Mesendoderm (in vitro differentiated cells): ENCODE measurements around the gene TEAD3.

Source experiments
- DNase-seq: peaks from one replicate; pipeline ENCODE4 v3.0.0; 2013
- H2AK5ac ChIP-seq: 2 replicates; pipeline ENCODE4 v1.6.1; 2013; ENCODE audit warnings: low read length, inconsistent platforms
- H2BK120ac ChIP-seq: 2 replicates; pipeline ENCODE4 v1.6.1; 2013; ENCODE audit warnings: low read depth, mild to moderate bottlenecking, low read length, moderate library complexity, mixed read lengths
- H2BK15ac ChIP-seq: replicated peaks from 2 replicates; pipeline ENCODE4 v1.6.1; 2013; ENCODE audit warnings: low read depth, mild to moderate bottlenecking, moderate library complexity
- H2BK5ac ChIP-seq: 2 replicates; pipeline ENCODE4 v1.6.1; 2013; ENCODE audit warnings: low read length, inconsistent platforms
- H3K18ac ChIP-seq: 2 replicates; pipeline ENCODE4 v1.6.1; 2013; ENCODE audit warnings: mild to moderate bottlenecking, low read length, mixed read lengths
- H3K23ac ChIP-seq: one replicate; pipeline ENCODE4 v1.6.1; 2013; ENCODE audit warnings: low read length
- H3K27ac ChIP-seq: 2 replicates; pipeline ENCODE4 v1.5.1; 2013; ENCODE audit warnings: low read depth, mild to moderate bottlenecking, inconsistent platforms, low read length, moderate library complexity
- H3K27me3 ChIP-seq: 2 replicates; pipeline ENCODE4 v1.6.1; 2013; ENCODE audit warnings: low read length, control low read depth, mild to moderate bottlenecking, inconsistent platforms; ENCODE audit not compliant: insufficient read depth, poor library complexity
- H3K36me3 ChIP-seq: 2 replicates; pipeline ENCODE4 v1.6.1; 2013; ENCODE audit warnings: low read length, inconsistent platforms; ENCODE audit not compliant: control insufficient read depth, insufficient read depth
- H3K4ac ChIP-seq: one replicate; pipeline ENCODE4 v1.6.1; 2013; ENCODE audit warnings: low read depth, mild to moderate bottlenecking, low read length, moderate library complexity
- H3K4me1 ChIP-seq: 2 replicates; pipeline ENCODE4 v1.6.1; 2013; ENCODE audit warnings: low read depth, low read length, inconsistent platforms; ENCODE audit not compliant: control insufficient read depth
- H3K4me2 ChIP-seq: 2 replicates; pipeline ENCODE4 v1.6.1; 2013; ENCODE audit warnings: low read length
- H3K4me3 ChIP-seq: 2 replicates; pipeline ENCODE4 v1.5.1; 2013; ENCODE audit warnings: mild to moderate bottlenecking, low read length
- H3K56ac ChIP-seq: one replicate; pipeline ENCODE4 v1.6.1; 2013; ENCODE audit warnings: low read length
- H3K79me1 ChIP-seq: 2 replicates; pipeline ENCODE4 v1.6.1; 2013; ENCODE audit warnings: low read length, inconsistent platforms
- H3K79me2 ChIP-seq: 2 replicates; pipeline ENCODE4 v1.6.1; 2013; ENCODE audit warnings: mild to moderate bottlenecking, low read length; ENCODE audit not compliant: control insufficient read depth, insufficient read depth
- H3K9ac ChIP-seq: 2 replicates; pipeline ENCODE4 v1.6.1; 2013; ENCODE audit warnings: low read length, inconsistent platforms
- H4K5ac ChIP-seq: one replicate; pipeline ENCODE4 v1.6.1; 2013; ENCODE audit warnings: low read length
- H4K8ac ChIP-seq: one replicate; pipeline ENCODE4 v1.6.1; 2013; ENCODE audit warnings: low read depth, mild to moderate bottlenecking, control low read depth, low read length, moderate library complexity
- WGBS: extraction: QIAGEN DNeasy Blood & Tissue Kit; methylation state at CpG from one replicate; pipeline ENCODE4 v1.1.7; 2013; ENCODE audit warnings: low lambda C conversion rate, missing lambda C conversion rate; ENCODE audit not compliant: insufficient coverage; ENCODE audit errors: extremely low coverage; 5-methylcytosine and 5-hydroxymethylcytosine counted together

The TEAD3 gene

GRCh38 chr6:35522660-35523658, 26.1 kb upstream of the TEAD3 start:
- no peaks in the 10 kb centered on the region for H3K27me3 ChIP-seq
- H3K79me2 ChIP-seq, result no peaks in the 10 kb centered on the region
- no peak overlapping the region for H2BK5ac ChIP-seq
- H3K27ac ChIP-seq, result no peak overlapping the region
- H3K23ac ChIP-seq, result no peak overlapping the region
- H4K5ac ChIP-seq, result no peak overlapping the region
- no CpG with 5 or more reads among the region's 32 CpGs for WGBS
- peak overlapping the region; percentile 41 for H3K9ac ChIP-seq
- no peaks in the 10 kb centered on the region for H3K36me3 ChIP-seq
- H3K79me1 ChIP-seq, result no peaks in the 10 kb centered on the region
- no peak overlapping the region for H2BK15ac ChIP-seq
- H3K4ac ChIP-seq, result peak overlapping the region; percentile 72
- peak overlapping the region; percentile 32 for H3K4me2 ChIP-seq
- DNase-seq, result peak; percentile 76
- H3K4me3 ChIP-seq, result no peak overlapping the region
- H3K18ac ChIP-seq, result peak overlapping the region; percentile 29
- H2AK5ac ChIP-seq, result no peak overlapping the region
- no peak overlapping the region for H4K8ac ChIP-seq
- no peak overlapping the region for H2BK120ac ChIP-seq
- H3K56ac ChIP-seq, result peak overlapping the region; percentile 83
- no peaks in the 10 kb centered on the region for H3K4me1 ChIP-seq

- H3K9ac ChIP-seq, result no peak overlapping the region
- DNase-seq, result no peak
- no peaks in the 10 kb centered on the region for H3K36me3 ChIP-seq
- no peak overlapping the region for H4K8ac ChIP-seq
- H3K27ac ChIP-seq, result no peak overlapping the region
- peak overlapping the region; percentile 29 for H3K18ac ChIP-seq
- H2AK5ac ChIP-seq, result no peak overlapping the region
- no peaks in the 10 kb centered on the region for H3K4me1 ChIP-seq
- H3K79me2 ChIP-seq, result no peaks in the 10 kb centered on the region
- H3K4ac ChIP-seq, result peak overlapping the region; percentile 72
- H3K27me3 ChIP-seq, result no peaks in the 10 kb centered on the region
- no peak overlapping the region for H3K56ac ChIP-seq
- no peak overlapping the region for H2BK120ac ChIP-seq
- H3K4me3 ChIP-seq, result no peak overlapping the region
- H2BK5ac ChIP-seq, result no peak overlapping the region
- H3K4me2 ChIP-seq, result no peak overlapping the region
- H3K23ac ChIP-seq, result no peak overlapping the region
- WGBS, result no CpG with 5 or more reads among the region's 12 CpGs
- H4K5ac ChIP-seq, result no peak overlapping the region
- H3K79me1 ChIP-seq, result no peaks in the 10 kb centered on the region
- H2BK15ac ChIP-seq, result no peak overlapping the region
Observed at GRCh38 chr6:35522151-35522550, 25.3 kb upstream of the TEAD3 start.

GRCh38 chr6:35521235-35521634, 24.4 kb upstream of the TEAD3 start:
- Histone ChIP-seq H3K79me1 (no peaks in the 10 kb centered on the region), H4K5ac (no peak overlapping the region), H3K79me2 (no peaks in the 10 kb centered on the region), H3K18ac (no peak overlapping the region), H2BK5ac (no peak overlapping the region), H3K27me3 (no peaks in the 10 kb centered on the region), H3K27ac (no peak overlapping the region), H3K23ac (no peak overlapping the region), H3K4me1 (no peaks in the 10 kb centered on the region), H3K4me2 (no peak overlapping the region), H3K9ac (no peak overlapping the region), H3K56ac (no peak overlapping the region), H2AK5ac (no peak overlapping the region), H3K4ac (no peak overlapping the region), H2BK15ac (no peak overlapping the region), H3K4me3 (no peak overlapping the region), H4K8ac (no peak overlapping the region), H3K36me3 (no peaks in the 10 kb centered on the region), H2BK120ac (no peak overlapping the region)
- no CpG with 5 or more reads among the region's 4 CpGs for WGBS
- no peak for DNase-seq

- H3K4me3 ChIP-seq, result no peak overlapping the region
- no peaks in the 10 kb centered on the region for H3K27me3 ChIP-seq
- no peak overlapping the region for H3K27ac ChIP-seq
- H3K4me2 ChIP-seq, result no peak overlapping the region
- no peak overlapping the region for H3K4ac ChIP-seq
- H3K4me1 ChIP-seq, result no peaks in the 10 kb centered on the region
- no peak for DNase-seq
- no peak overlapping the region for H4K5ac ChIP-seq
- no peak overlapping the region for H3K56ac ChIP-seq
- H3K18ac ChIP-seq, result no peak overlapping the region
- no peak overlapping the region for H3K23ac ChIP-seq
- H4K8ac ChIP-seq, result no peak overlapping the region
- no peak overlapping the region for H2AK5ac ChIP-seq
- no peak overlapping the region for H2BK15ac ChIP-seq
- H2BK5ac ChIP-seq, result no peak overlapping the region
- no peaks in the 10 kb centered on the region for H3K79me1 ChIP-seq
- H3K79me2 ChIP-seq, result no peaks in the 10 kb centered on the region
- WGBS, result no CpG with 5 or more reads among the region's 9 CpGs
- no peak overlapping the region for H3K9ac ChIP-seq
- no peak overlapping the region for H2BK120ac ChIP-seq
- no peaks in the 10 kb centered on the region for H3K36me3 ChIP-seq
Observed at GRCh38 chr6:35519313-35520015, 22.6 kb upstream of the TEAD3 start.

- Histone ChIP-seq H3K56ac (no peak overlapping the region), H2AK5ac (no peak overlapping the region), H3K36me3 (no peaks in the 10 kb centered on the region), H3K9ac (no peak overlapping the region), H3K27ac (no peak overlapping the region), H2BK5ac (no peak overlapping the region), H3K27me3 (no peaks in the 10 kb centered on the region), H3K4me2 (no peak overlapping the region), H3K4me1 (no peaks in the 10 kb centered on the region), H3K79me1 (no peaks in the 10 kb centered on the region), H2BK15ac (no peak overlapping the region), H4K8ac (no peak overlapping the region), H3K4ac (no peak overlapping the region), H3K23ac (no peak overlapping the region), H2BK120ac (no peak overlapping the region), H3K18ac (no peak overlapping the region), H3K79me2 (no peaks in the 10 kb centered on the region), H3K4me3 (no peak overlapping the region), H4K5ac (no peak overlapping the region)
- no CpG with 5 or more reads among the region's 6 CpGs for WGBS
- no peak for DNase-seq
Observed at GRCh38 chr6:35518566-35519312, 21.9 kb upstream of the TEAD3 start.
